ENCODE data around the gene MAP3K14. TPM values are rescaled to one million over a fixed set of nuclear protein-coding genes. Genes with fewer than 3 reads are reported as not detected.
"Not testable (repeated sequence)": the region's sequence is repeated elsewhere in the genome, so short reads cannot be mapped to it uniquely, and the experiment has no call there.

The MAP3K14 gene
- total and polyA plus RNA-seq, 12 donors: 6.7 to 24.1 (median 12.6) TPM

DNA sequence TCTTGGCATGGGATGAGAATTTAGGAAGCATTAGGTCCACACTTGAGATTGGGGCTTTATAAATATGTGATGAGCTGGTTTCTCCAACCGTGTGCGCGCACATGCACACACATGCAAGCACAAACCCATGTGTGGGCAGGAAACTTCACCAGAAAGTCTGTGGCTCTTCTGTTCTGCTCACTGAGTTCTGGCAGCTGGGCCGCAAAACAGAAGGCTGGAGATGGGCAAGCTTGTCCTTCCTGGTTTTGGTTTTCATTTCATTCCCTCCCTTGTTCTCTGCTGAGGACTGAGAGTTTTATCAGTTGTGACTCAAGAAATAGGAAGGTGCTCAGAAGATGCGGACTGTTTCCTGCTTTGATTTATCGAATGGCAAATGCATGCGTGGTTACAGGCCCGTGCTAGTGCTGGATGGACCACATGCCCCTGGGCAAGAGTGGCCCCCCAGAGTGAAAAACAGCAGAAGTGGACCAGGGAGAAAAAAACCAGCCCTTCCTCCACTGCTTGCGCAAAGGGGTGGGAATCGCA is 14.1 kb downstream of the MAP3K14 start:
- Histone ChIP-seq H3K27me3 (no peaks in the 10 kb centered on the region), H3K4me1 (peaks cover 40 to 98% (median 80%) of the 10 kb centered on the region in 9 donors), H3K36me3 (peaks cover 0 to 13% (median 0%) of the 10 kb centered on the region in 9 donors), H3K4me3 (no peak overlapping the region), H3K9me3 (no peaks in the 10 kb centered on the region), H3K27ac (peak overlapping the region; percentile 46 to 84 (median 74))
- DNase-seq: no peak
- 63 to 68% methylated on average over 10 of the region's 10 CpGs for WGBS, 2 donors
- intact Hi-C loops (cut with DNase I): no loop called here
- TF ChIP-seq, protein P1, sequence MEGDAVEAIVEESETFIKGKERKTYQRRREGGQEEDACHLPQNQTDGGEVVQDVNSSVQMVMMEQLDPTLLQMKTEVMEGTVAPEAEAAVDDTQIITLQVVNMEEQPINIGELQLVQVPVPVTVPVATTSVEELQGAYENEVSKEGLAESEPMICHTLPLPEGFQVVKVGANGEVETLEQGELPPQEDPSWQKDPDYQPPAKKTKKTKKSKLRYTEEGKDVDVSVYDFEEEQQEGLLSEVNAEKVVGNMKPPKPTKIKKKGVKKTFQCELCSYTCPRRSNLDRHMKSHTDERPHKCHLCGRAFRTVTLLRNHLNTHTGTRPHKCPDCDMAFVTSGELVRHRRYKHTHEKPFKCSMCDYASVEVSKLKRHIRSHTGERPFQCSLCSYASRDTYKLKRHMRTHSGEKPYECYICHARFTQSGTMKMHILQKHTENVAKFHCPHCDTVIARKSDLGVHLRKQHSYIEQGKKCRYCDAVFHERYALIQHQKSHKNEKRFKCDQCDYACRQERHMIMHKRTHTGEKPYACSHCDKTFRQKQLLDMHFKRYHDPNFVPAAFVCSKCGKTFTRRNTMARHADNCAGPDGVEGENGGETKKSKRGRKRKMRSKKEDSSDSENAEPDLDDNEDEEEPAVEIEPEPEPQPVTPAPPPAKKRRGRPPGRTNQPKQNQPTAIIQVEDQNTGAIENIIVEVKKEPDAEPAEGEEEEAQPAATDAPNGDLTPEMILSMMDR (IDR thresholded peaks at IDR 0.05): no peak
- peak; percentile 35 to 76 (median 64) for ATAC-seq

DNA sequence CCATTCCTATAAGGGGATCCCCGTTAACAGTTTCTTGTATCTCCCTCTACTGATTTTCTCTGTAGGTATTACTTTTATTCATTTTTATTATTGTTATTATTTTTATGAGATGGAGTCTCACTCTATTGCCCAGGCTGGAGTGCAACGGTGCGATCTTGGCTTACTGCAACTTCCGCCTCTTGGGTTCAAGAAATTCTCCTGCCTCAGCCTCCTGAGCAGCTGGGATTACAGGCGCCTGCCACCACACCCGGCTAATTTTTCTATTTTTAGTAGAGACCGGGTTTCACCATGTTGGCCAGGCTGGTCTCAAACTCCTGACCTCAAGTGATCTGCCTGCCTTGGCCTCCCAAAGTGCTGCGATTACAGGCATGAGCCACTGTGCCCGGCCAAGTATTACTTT is 14.6 kb downstream of the MAP3K14 start:
- H3K27me3 ChIP-seq, DNase-seq: not testable (repeated sequence)
- peak overlapping the region; percentile 46 to 84 (median 74) for H3K27ac ChIP-seq

DNA sequence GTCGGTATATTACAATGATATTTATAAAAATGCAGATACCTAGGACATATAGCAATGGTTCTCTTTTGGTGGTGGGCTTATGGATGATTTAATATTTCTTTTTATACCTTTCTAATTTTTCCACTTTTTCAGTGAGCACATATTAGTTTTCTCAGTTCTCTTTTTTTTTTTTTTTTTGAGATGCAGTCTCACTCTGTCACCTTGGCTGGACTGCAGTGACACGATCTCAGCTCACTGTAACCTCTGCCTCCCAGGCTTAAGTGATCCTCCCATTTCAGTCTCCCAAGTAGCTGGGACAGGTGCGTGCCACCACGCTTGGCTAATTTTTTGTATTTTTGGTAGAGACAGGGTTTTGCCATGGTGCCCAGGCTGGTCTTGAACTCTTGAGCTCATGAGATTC is 15.1 kb downstream of the MAP3K14 start:
- DNase-seq (no peak), ATAC-seq (no peak)
- intact Hi-C loops (cut with DNase I): no loop called here
- Histone ChIP-seq H3K4me1 (peaks cover 41 to 98% (median 80%) of the 10 kb centered on the region in 9 donors), H3K4me3 (no peak overlapping the region), H3K9me3 (no peaks in the 10 kb centered on the region), H3K27me3 (no peaks in the 10 kb centered on the region), H3K36me3 (peaks cover 0 to 13% (median 0%) of the 10 kb centered on the region in 9 donors), H3K27ac (peak overlapping the region in 9 of 10 donors; percentile 53 to 84 (median 77))
- TF ChIP-seq, protein P1 (IDR thresholded peaks at IDR 0.05): no peak
- WGBS, 2 donors: 86 to 88% methylated on average over 4 of the region's 4 CpGs

More for the DNA sequence above, 14.6 kb downstream of the MAP3K14 start:
- peaks cover 0 to 13% (median 0%) of the 10 kb centered on the region in 9 donors for H3K36me3 ChIP-seq
- H3K9me3 ChIP-seq; intact Hi-C loops (cut with DNase I); H3K4me3 ChIP-seq: not testable (repeated sequence)
- H3K4me1 ChIP-seq: peaks cover 43 to 98% (median 80%) of the 10 kb centered on the region in 9 donors
- 62 to 65% methylated on average over 9 of the region's 9 CpGs for WGBS, 2 donors
- peak in 2 of 8 donors; percentile 15 to 21 for ATAC-seq

DNA sequence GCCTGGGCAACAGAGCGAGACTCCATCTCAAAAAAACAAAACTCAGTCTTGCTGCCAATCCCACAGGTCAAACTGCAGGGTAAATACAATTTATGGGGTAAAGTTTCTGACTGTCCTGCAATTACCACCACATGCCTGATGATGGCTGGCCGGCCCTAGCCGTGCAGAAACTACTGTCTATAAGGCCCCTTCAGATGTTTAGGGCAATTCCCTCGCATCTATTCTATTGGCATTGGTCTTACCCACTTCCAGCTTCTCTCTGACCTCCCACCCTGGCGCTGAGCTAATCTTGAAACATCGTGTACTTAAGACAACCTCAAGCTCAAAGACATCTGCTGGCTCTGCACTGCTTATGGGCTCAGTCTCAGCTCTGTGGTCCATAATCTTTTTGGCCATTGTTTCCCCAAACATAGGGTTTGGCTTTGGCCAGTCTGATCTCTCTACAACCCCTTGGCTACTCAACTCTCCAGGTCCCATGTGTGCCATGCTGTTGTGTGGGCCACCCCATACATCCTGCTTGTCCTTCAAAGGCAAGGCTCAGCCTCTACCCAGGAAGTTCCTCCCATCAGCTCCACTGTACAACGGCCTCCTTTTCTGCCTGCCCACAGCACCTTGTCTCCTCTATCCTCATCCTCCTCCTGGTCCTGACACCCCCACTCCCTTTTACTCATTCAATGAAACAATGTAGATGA is 16.6 kb downstream of the MAP3K14 start:
- H3K27ac ChIP-seq: peak overlapping the region in 9 of 10 donors; percentile 41 to 89 (median 76)
- H3K36me3 ChIP-seq: peaks cover 0 to 13% (median 0%) of the 10 kb centered on the region in 9 donors
- TF ChIP-seq, protein P1 (IDR thresholded peaks at IDR 0.05): no peak
- no peak for ATAC-seq
- no peak for DNase-seq
- no peaks in the 10 kb centered on the region for H3K27me3 ChIP-seq
- H3K4me3 ChIP-seq: no peak overlapping the region
- no peaks in the 10 kb centered on the region for H3K9me3 ChIP-seq
- H3K4me1 ChIP-seq: peaks cover 38 to 99% (median 82%) of the 10 kb centered on the region in 9 donors
- intact Hi-C loops (cut with DNase I): no loop called here
- 81% methylated on average over 7 of the region's 7 CpGs for WGBS, 2 donors
